NOMO-1 (cell line): ENCODE results near the gene SPIN1.
A peak's percentile ranks its signal among the peaks of the same experiment; 100 is the strongest.
"Not testable (repeated sequence)": the region's sequence is repeated elsewhere in the genome, so short reads cannot be mapped to it uniquely, and the experiment has no call there.

ENCODE experiments used
- DNase-seq, 2 experiments: peaks; one replicate each; lab custom pipeline; 2025; ENCODE audit not compliant: unreplicated experiment in 2 of 2; lab: John Stamatoyannopoulos, UW

SPIN1 gene

GRCh38 chr9:88388203-88388885 is at the start of gene SPIN1:
Gene SPIN1 (plus strand): TSS chr9:88388444. CDS start chr9:88426540, 38,096 bp downstream.
- DNase-seq, result peak; percentile 15 to 41

- DNase-seq, result peak in 1 of 2 experiments; percentile 26
These were observed 48.9 kb upstream of the SPIN1 start for GRCh38 chr9:88339317-88339716.

- DNase-seq, result no peak
These were observed 46.0 kb upstream of the SPIN1 start for GRCh38 chr9:88342246-88342645.

GRCh38 chr9:88344013-88344412 is 44.2 kb upstream of the SPIN1 start:
- no peak for DNase-seq

- DNase-seq, result not testable (repeated sequence)
These were observed 37.9 kb upstream of the SPIN1 start for GRCh38 chr9:88350354-88350753.

- no peak for DNase-seq
These were observed 33.1 kb upstream of the SPIN1 start for GRCh38 chr9:88355166-88355565.

- not testable (repeated sequence) for DNase-seq
These were observed 31.0 kb upstream of the SPIN1 start for GRCh38 chr9:88357250-88357649.

- DNase-seq, result no peak
These were observed 29.5 kb upstream of the SPIN1 start for GRCh38 chr9:88358723-88359122.

- no peak for DNase-seq
These were observed 28.3 kb upstream of the SPIN1 start for GRCh38 chr9:88359974-88360373.

- no peak for DNase-seq
These were observed 25.6 kb upstream of the SPIN1 start for GRCh38 chr9:88362681-88363080.

GRCh38 chr9:88363661-88364060 is 24.6 kb upstream of the SPIN1 start:
- DNase-seq, result no peak

- no peak for DNase-seq
These were observed 23.5 kb upstream of the SPIN1 start for GRCh38 chr9:88364706-88365105.

- no peak for DNase-seq
These were observed 17.9 kb upstream of the SPIN1 start for GRCh38 chr9:88370346-88370745.

- no peak for DNase-seq
These were observed 16.1 kb upstream of the SPIN1 start for GRCh38 chr9:88372103-88372654.

GRCh38 chr9:88373045-88373444 is 15.2 kb upstream of the SPIN1 start:
- no peak for DNase-seq

GRCh38 chr9:88378317-88378716 is 9.9 kb upstream of the SPIN1 start:
- DNase-seq, result no peak

GRCh38 chr9:88379352-88379751 is 8.9 kb upstream of the SPIN1 start:
- DNase-seq, result no peak

GRCh38 chr9:88380118-88380517 is 8.1 kb upstream of the SPIN1 start:
- no peak for DNase-seq

GRCh38 chr9:88381322-88381721 is 6.9 kb upstream of the SPIN1 start:
- DNase-seq, result not testable (repeated sequence)

GRCh38 chr9:88383176-88383575 is 5.1 kb upstream of the SPIN1 start:
- peak; percentile 9 to 65 for DNase-seq

GRCh38 chr9:88386137-88386536 is 2.1 kb upstream of the SPIN1 start:
- DNase-seq, result not testable (repeated sequence)

- DNase-seq, result no peak
These were observed 1.1 kb upstream of the SPIN1 start for GRCh38 chr9:88387036-88387551.
